SU-DHL-6 (cell line): Measurements from ENCODE around the gene DICER1.

Source experiments
- CTCF ChIP-seq: fragments of 200-600 bp; sonication (generic); IDR thresholded peaks from one replicate; pipeline ENCODE4 v1.5.1; 2017; ENCODE audit warnings: antibody characterized with exemption, mild to moderate bottlenecking, low read length, moderate library complexity; ENCODE audit not compliant: insufficient read depth, poor library complexity, severe bottlenecking
- EZH2phosphoT487 ChIP-seq: fragments of 200-600 bp; sonication (generic), shearing (Covaris generic); conservative IDR thresholded peaks from 2 replicates; pipeline ENCODE4 v1.6.1; 2018; ENCODE audit warnings: mild to moderate bottlenecking, antibody characterized with exemption, low read length, moderate library complexity, mixed read lengths

- no peak for TF ChIP-seq CTCF
- TF ChIP-seq EZH2phosphoT487, result no peak
Observed at GRCh38 chr14:95052016-95052585, 105.2 kb downstream of the DICER1 start.
